T-helper 22 cell (primary cell): ENCODE measurements around the gene CCR8.
"Not testable (repeated sequence)": the region's sequence is repeated elsewhere in the genome, so short reads cannot be mapped to it uniquely, and the experiment has no call there.

Source experiments
- DNase-seq: peaks from one replicate; pipeline ENCODE4 v3.0.0-alpha.2; 2020; ENCODE audit warnings: low read depth

CCR8 gene

GRCh38 chr3:39349080-39349479 lies 19.6 kb downstream of the CCR8 start:
- no peak for DNase-seq

GRCh38 chr3:39350714-39351113 lies 21.2 kb downstream of the CCR8 start:
- DNase-seq = no peak

- DNase-seq = not testable (repeated sequence)
Observed at GRCh38 chr3:39351134-39351533, 21.6 kb downstream of the CCR8 start.

- not testable (repeated sequence) for DNase-seq
Observed at GRCh38 chr3:39353168-39353927, 23.8 kb downstream of the CCR8 start.

GRCh38 chr3:39358333-39358732 lies 28.8 kb downstream of the CCR8 start:
- DNase-seq = no peak

- peak; percentile 55 for DNase-seq
Observed at GRCh38 chr3:39361252-39361927, 31.9 kb downstream of the CCR8 start.

- no peak for DNase-seq
Observed at GRCh38 chr3:39362192-39362591, 32.7 kb downstream of the CCR8 start.

- DNase-seq = no peak
Observed at GRCh38 chr3:39362812-39363211, 33.3 kb downstream of the CCR8 start.

GRCh38 chr3:39370450-39370849 lies 40.9 kb downstream of the CCR8 start:
- not testable (repeated sequence) for DNase-seq

GRCh38 chr3:39372833-39373232 lies 43.3 kb downstream of the CCR8 start:
- no peak for DNase-seq

- DNase-seq = no peak
Observed at GRCh38 chr3:39376959-39377634, 47.6 kb downstream of the CCR8 start.

GRCh38 chr3:39378088-39378487 lies 48.6 kb downstream of the CCR8 start:
- peak; percentile 36 for DNase-seq

GRCh38 chr3:39378957-39379777 lies 49.7 kb downstream of the CCR8 start:
- DNase-seq = no peak

- no peak for DNase-seq
Observed at GRCh38 chr3:39379778-39380155, 50.3 kb downstream of the CCR8 start.

- no peak for DNase-seq
Observed at GRCh38 chr3:39381432-39381831, 51.9 kb downstream of the CCR8 start.
